GM12878 (cell line): ENCODE measurements around the gene MYOZ2. TPM values are rescaled to one million over a fixed set of nuclear protein-coding genes. Genes with fewer than 3 reads are reported as not detected.

Source experiments
- ATAC-seq: fragments of 200-7000 bp; cut with Tn5 transposase; 3 replicates; pipeline ENCODE4 v1.9.1; 2020; ENCODE audit warnings: mild to moderate bottlenecking, moderate library complexity
- BruUV-seq: library from RNA; stranded (reverse); fragments of 400-500 nt; replicated peaks from 2 replicates; lab custom pipeline; 2021; lab: Mats Ljungman, UMichigan
- CTCF ChIA-PET: fragments of 300-600 bp; sonication (Branson Sonifier 250); formaldehyde crosslinking; extraction: SDS; loops from one replicate; lab custom pipeline; 2021; ENCODE audit warnings: inconsistent platforms; lab: Yijun Ruan, JAX
- POLR2A ChIA-PET: fragments of 350-600 bp; formaldehyde crosslinking; extraction: SDS; loops from one replicate; lab custom pipeline; 2021; ENCODE audit warnings: inconsistent platforms; lab: Charles Lee
- RAD21 ChIA-PET: fragments of 300-600 bp; sonication (Branson Sonifier 250); formaldehyde crosslinking; loops from one replicate; lab custom pipeline; 2023; ENCODE audit warnings: antibody characterized with exemption; ENCODE audit not compliant: unreplicated experiment; lab: Charles Lee
- SMC1A ChIA-PET: fragments of 300-600 bp; sonication (Branson Sonifier 250); formaldehyde crosslinking; loops from one replicate; lab custom pipeline; 2023; ENCODE audit not compliant: unreplicated experiment, uncharacterized antibody; lab: Charles Lee
- DNase-seq: peaks from one replicate; pipeline ENCODE4 v3.0.0-alpha.2; 2011; ENCODE audit warnings: low read depth, low spot score
- FAIRE-seq: peaks from 3 replicates; lab custom pipeline; 2011; peaks lifted over from hg19 to GRCh38; lab: Jason Lieb, UNC
- H2AFZ ChIP-seq: 2 replicates; pipeline ENCODE4 v1.6.0; 2011; ENCODE audit warnings: low read depth, low read length, control low read depth; ENCODE audit not compliant: control insufficient read depth
- H3K27ac ChIP-seq: 2 replicates; pipeline ENCODE4 v1.5.1; 2011; ENCODE audit warnings: control low read depth; ENCODE audit not compliant: control insufficient read depth, insufficient read depth
- H3K27me3 ChIP-seq, 2 experiments: replicated peaks in 1 of 2; 2 replicates each; pipeline versions ENCODE4 v1.6.0 to v1.6.1; 2011; ENCODE audit warnings: low read length in 1 of 2; ENCODE audit not compliant: control insufficient read depth in 2 of 2, insufficient read depth in 2 of 2
- H3K36me3 ChIP-seq, 2 experiments: 2 replicates each; pipeline ENCODE4 v1.5.1; 2011; ENCODE audit warnings: low read length in 1 of 2; ENCODE audit not compliant: control insufficient read depth in 2 of 2, insufficient read depth in 2 of 2
- H3K4me1 ChIP-seq: 2 replicates; pipeline ENCODE4 v1.6.1; 2011; ENCODE audit warnings: mild to moderate bottlenecking, low read length, moderate library complexity, mixed read lengths; ENCODE audit not compliant: control insufficient read depth, insufficient read depth
- H3K4me2 ChIP-seq: 2 replicates; pipeline ENCODE4 v1.6.0; 2011; ENCODE audit warnings: control low read depth; ENCODE audit not compliant: control insufficient read depth, insufficient read depth
- H3K4me3 ChIP-seq: fragments of 200-600 bp; sonication (generic); 2 replicates; pipeline ENCODE4 v1.5.1; 2016
- H3K79me2 ChIP-seq: 2 replicates; pipeline ENCODE4 v1.6.0; 2011; ENCODE audit warnings: low read length; ENCODE audit not compliant: control insufficient read depth, insufficient read depth
- H3K9ac ChIP-seq: 2 replicates; pipeline ENCODE4 v1.8.0; 2011; ENCODE audit warnings: low read length, control low read depth, mixed read lengths; ENCODE audit not compliant: control insufficient read depth, insufficient read depth
- H3K9me3 ChIP-seq: replicated peaks from 3 replicates; pipeline ENCODE4 v1.5.1; 2011; ENCODE audit warnings: mild to moderate bottlenecking, low read length; ENCODE audit not compliant: control insufficient read depth, insufficient read depth
- H4K20me1 ChIP-seq: 2 replicates; pipeline ENCODE4 v1.6.0; 2011; ENCODE audit not compliant: control insufficient read depth, insufficient read depth
- BMI1 ChIP-seq: fragments of 450-650 bp; IDR thresholded peaks from 2 replicates; pipeline ENCODE4 v1.6.1; 2016; ENCODE audit warnings: mild to moderate bottlenecking, moderate library complexity, borderline replicate concordance
- BRCA1 ChIP-seq: IDR thresholded peaks from 2 replicates; pipeline ENCODE4 v1.6.1; 2011; ENCODE audit warnings: low read depth, low read length, improper control_type of control experiment
- HDAC6 ChIP-seq: fragments of 200-600 bp; sonication (generic); IDR thresholded peaks from one replicate; pipeline ENCODE4 v1.8.0; 2017; ENCODE audit warnings: antibody characterized with exemption; ENCODE audit not compliant: unreplicated experiment
- IKZF2 ChIP-seq, 2 experiments: fragments of 450-650 bp; IDR thresholded peaks; 2 replicates each; pipeline ENCODE4 v1.6.1; 2017; ENCODE audit warnings: mild to moderate bottlenecking in 2 of 2, moderate library complexity in 2 of 2
- SUZ12 ChIP-seq: fragments of 200-600 bp; sonication (generic); IDR thresholded peaks from one replicate; pipeline ENCODE4 v1.6.1; 2018; ENCODE audit warnings: antibody characterized with exemption, mild to moderate bottlenecking; ENCODE audit not compliant: unreplicated experiment
- TCF12 ChIP-seq: IDR thresholded peaks from 2 replicates; pipeline ENCODE4 v1.6.1; 2011; ENCODE audit warnings: low read depth, mild to moderate bottlenecking, low read length
- ZNF274 ChIP-seq: IDR thresholded peaks from one replicate; pipeline ENCODE4 v1.8.0; 2011; ENCODE audit not compliant: insufficient read length, insufficient read depth
- WGBS: methylation state at CpG from one replicate; pipeline ENCODE4 v1.1.6; 2016; ENCODE audit warnings: low lambda C conversion rate; ENCODE audit not compliant: insufficient replicate concordance, insufficient coverage; ENCODE audit errors: missing lambda C conversion rate; 5-methylcytosine and 5-hydroxymethylcytosine counted together
- in situ Hi-C: fragments of 300-500 bp; cut with MboI; formaldehyde crosslinking; loops from 9 replicates; pipeline ENCODE4 v1.14.3; 2018; ENCODE audit warnings: mixed read lengths
- intact Hi-C: fragments of 100-400 bp; cut with micrococcal nuclease; formaldehyde crosslinking; loops from one replicate; pipeline ENCODE4 v1.14.2; 2022; ENCODE audit not compliant: unreplicated experiment
- polyA plus RNA-seq, 11 experiments: library from polyadenylated mRNA; depleted of rRNA in 4 of 11; unstranded in 6 of 11; stranded (reverse) in 5 of 11; fragments of >200 nt; fragmentation: Nextera tagmentation in 4 of 11; fragmentation: Illumina TruSeq in 1 of 11; extraction: Ambion mirVana in 4 of 11; extraction: Trizol in 1 of 11; gene quantifications; 1 replicate in 1 of 11; 2 replicates in 10 of 11; pipeline versions ENCODE4 v1.2.1 to v1.2.3, GENCODE V29; 2011 to 2016; ENCODE audit warnings: inconsistent platforms in 2 of 11, missing spikeins in 2 of 11, low read depth in 1 of 11
- total RNA-seq, 4 experiments: library from RNA; depleted of rRNA in 3 of 4; stranded (reverse); fragments of >200 nt in 3 of 4; fragmentation: Illumina TruSeq in 1 of 4; extraction: Trizol in 1 of 4; gene quantifications; 2 replicates each; pipeline versions ENCODE4 v1.2.1 to v1.2.3, GENCODE V29; 2013 to 2021
- TF ChIP-seq, protein P1 (sequence below): fragments of 450-650 bp; IDR thresholded peaks from 2 replicates; pipeline ENCODE4 v1.6.1; 2017; ENCODE audit warnings: mild to moderate bottlenecking, moderate library complexity
- TF ChIP-seq, protein P2 (sequence below): fragments of 450-650 bp; IDR thresholded peaks from 2 replicates; pipeline ENCODE4 v1.6.1; 2017; ENCODE audit warnings: mild to moderate bottlenecking, low read depth, inconsistent platforms; ENCODE audit not compliant: poor library complexity, severe bottlenecking

Gene MYOZ2
- total and polyA plus RNA-seq, 10 of the 15 experiments (the other 5 are each of a cell fraction or from before 2014, with no cell fraction given), result not detected

GRCh38 chr4:119210775-119211174, 75.1 kb downstream of the MYOZ2 start:
- WGBS, result 60% methylated on average over 4 of the region's 4 CpGs
- no peaks in the 10 kb centered on the region; the same call in 1 of the 2 replicates for H3K4me1 ChIP-seq
- in situ Hi-C loops, result no loop called here
- DNase-seq (no peak), ATAC-seq (no peak), FAIRE-seq (no peak)
- ChIA-PET SMC1A (no interaction called here), CTCF (no interaction called here), RAD21 (no interaction called here), POLR2A (no interaction called here)
- no peak overlapping the region for H3K4me2 ChIP-seq
- no peak overlapping the region for H3K4me3 ChIP-seq
- H3K27me3 ChIP-seq, result peaks cover 0 to 2% of the 10 kb centered on the region in 2 experiments; a peak in 1 of 4 replicates
- no peaks in the 10 kb centered on the region for H4K20me1 ChIP-seq
- TF ChIP-seq BMI1 (no peak), HDAC6 (no peak), BRCA1 (no peak), ZNF274 (no peak), SUZ12 (no peak), IKZF2 (IDR thresholded peaks at IDR 0.05) (no peak), TCF12 (no peak)
- no peaks in the 10 kb centered on the region for H3K79me2 ChIP-seq
- intact Hi-C loops, result loop anchor here (5.0 kb wide), 1 partner anchor 77 kb away; no protein-coding TSS in a partner anchor
- no TSS peak for BruUV-seq
- no peak overlapping the region for H3K9ac ChIP-seq
- H3K27ac ChIP-seq, result no peak overlapping the region
- H2AFZ ChIP-seq, result no peak overlapping the region
- no peaks in the 10 kb centered on the region for H3K36me3 ChIP-seq
- no peaks in the 10 kb centered on the region for H3K9me3 ChIP-seq

DNA sequence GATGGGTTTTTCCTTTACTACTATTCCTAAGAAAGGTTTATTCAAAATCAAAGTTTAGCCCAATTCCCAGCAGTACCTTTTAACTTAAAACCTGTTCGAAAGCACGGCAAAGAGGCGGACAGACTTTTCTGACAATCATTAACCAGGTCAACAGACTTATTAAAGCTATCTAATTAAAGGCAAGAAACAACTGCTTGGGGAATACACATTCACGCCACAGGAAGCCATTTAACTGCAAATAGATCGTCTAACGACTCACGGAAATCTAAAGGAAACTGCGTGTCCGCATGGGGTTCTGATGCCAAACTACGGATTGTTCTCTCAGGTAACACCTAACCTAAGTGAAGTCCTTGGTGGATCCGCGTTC, 76.2 kb downstream of the MYOZ2 start:
- Histone ChIP-seq H3K79me2 (no peaks in the 10 kb centered on the region), H2AFZ (peak overlapping the region; percentile 98), H3K36me3 (no peaks in the 10 kb centered on the region), H3K27ac (no peak overlapping the region), H3K9ac (peak overlapping the region; percentile 59), H3K4me2 (peak overlapping the region; percentile 98), H3K4me1 (no peaks in the 10 kb centered on the region; the same call in 1 of the 2 replicates), H3K4me3 (peak overlapping the region; percentile 76), H3K27me3 (peaks cover 0 to 2% of the 10 kb centered on the region in 2 experiments; a peak in 1 of 4 replicates), H4K20me1 (no peaks in the 10 kb centered on the region), H3K9me3 (no peaks in the 10 kb centered on the region)
- peak; percentile 6; the same call in 2 of the 3 replicates for ATAC-seq
- in situ Hi-C loops (no loop called here), intact Hi-C loops (loop anchor here (5.0 kb wide), 1 partner anchor 75 kb away; no protein-coding TSS in a partner anchor)
- under 1% methylated on average over 12 of the region's 12 CpGs for WGBS
- ChIA-PET RAD21 (no interaction called here), POLR2A (no interaction called here), SMC1A (interaction anchor here (1.4 kb wide), 1 partner anchor 88 kb away, joined by 5 read pairs; a partner anchor contains a TSS), CTCF (interaction anchor here (0.8 to 1.5 kb wide), 2 partner anchors 88 to 170 kb away, joined by 4 read pairs; a partner anchor contains a TSS)
- BruUV-seq, result no TSS peak
- DNase-seq, result no peak
- FAIRE-seq, result no peak
- TF ChIP-seq, protein P1, sequence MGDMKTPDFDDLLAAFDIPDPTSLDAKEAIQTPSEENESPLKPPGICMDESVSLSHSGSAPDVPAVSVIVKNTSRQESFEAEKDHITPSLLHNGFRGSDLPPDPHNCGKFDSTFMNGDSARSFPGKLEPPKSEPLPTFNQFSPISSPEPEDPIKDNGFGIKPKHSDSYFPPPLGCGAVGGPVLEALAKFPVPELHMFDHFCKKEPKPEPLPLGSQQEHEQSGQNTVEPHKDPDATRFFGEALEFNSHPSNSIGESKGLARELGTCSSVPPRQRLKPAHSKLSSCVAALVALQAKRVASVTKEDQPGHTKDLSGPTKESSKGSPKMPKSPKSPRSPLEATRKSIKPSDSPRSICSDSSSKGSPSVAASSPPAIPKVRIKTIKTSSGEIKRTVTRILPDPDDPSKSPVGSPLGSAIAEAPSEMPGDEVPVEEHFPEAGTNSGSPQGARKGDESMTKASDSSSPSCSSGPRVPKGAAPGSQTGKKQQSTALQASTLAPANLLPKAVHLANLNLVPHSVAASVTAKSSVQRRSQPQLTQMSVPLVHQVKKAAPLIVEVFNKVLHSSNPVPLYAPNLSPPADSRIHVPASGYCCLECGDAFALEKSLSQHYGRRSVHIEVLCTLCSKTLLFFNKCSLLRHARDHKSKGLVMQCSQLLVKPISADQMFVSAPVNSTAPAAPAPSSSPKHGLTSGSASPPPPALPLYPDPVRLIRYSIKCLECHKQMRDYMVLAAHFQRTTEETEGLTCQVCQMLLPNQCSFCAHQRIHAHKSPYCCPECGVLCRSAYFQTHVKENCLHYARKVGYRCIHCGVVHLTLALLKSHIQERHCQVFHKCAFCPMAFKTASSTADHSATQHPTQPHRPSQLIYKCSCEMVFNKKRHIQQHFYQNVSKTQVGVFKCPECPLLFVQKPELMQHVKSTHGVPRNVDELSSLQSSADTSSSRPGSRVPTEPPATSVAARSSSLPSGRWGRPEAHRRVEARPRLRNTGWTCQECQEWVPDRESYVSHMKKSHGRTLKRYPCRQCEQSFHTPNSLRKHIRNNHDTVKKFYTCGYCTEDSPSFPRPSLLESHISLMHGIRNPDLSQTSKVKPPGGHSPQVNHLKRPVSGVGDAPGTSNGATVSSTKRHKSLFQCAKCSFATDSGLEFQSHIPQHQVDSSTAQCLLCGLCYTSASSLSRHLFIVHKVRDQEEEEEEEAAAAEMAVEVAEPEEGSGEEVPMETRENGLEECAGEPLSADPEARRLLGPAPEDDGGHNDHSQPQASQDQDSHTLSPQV, result no peak
- TF ChIP-seq, protein P2, sequence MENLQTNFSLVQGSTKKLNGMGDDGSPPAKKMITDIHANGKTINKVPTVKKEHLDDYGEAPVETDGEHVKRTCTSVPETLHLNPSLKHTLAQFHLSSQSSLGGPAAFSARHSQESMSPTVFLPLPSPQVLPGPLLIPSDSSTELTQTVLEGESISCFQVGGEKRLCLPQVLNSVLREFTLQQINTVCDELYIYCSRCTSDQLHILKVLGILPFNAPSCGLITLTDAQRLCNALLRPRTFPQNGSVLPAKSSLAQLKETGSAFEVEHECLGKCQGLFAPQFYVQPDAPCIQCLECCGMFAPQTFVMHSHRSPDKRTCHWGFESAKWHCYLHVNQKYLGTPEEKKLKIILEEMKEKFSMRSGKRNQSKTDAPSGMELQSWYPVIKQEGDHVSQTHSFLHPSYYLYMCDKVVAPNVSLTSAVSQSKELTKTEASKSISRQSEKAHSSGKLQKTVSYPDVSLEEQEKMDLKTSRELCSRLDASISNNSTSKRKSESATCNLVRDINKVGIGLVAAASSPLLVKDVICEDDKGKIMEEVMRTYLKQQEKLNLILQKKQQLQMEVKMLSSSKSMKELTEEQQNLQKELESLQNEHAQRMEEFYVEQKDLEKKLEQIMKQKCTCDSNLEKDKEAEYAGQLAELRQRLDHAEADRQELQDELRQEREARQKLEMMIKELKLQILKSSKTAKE, result no peak
